IPS-NIHi11 (cell line): ENCODE results near the gene SETSIP.
A peak's percentile ranks its signal among the peaks of the same experiment; 100 is the strongest.
"Not testable (repeated sequence)": the region's sequence is repeated elsewhere in the genome, so short reads cannot be mapped to it uniquely, and the experiment has no call there.

Experiments used
- DNase-seq: peaks from one replicate; pipeline ENCODE4 v3.0.0; 2012; ENCODE audit warnings: mixed read lengths, low spot score

Gene SETSIP, protein sequence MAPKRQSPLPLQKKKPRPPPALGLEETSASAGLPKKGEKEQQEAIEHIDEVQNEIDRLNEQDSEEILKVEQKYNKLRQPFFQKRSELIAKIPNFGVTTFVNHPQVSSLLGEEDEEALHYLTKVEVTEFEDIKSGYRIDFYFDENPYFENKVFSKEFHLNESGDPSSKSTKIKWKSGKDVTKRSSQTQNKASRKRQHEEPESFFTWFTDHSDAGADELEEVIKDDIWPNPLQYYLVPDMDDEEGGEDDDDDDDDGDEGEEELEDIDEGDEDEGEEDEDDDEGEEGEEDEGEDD

GRCh38 chr1:92075311-92075710, at the start of gene SETSIP:
SETSIP (minus strand) TSS chr1:92075411; CDS start chr1:92075411, 0 bp downstream.
- no peak for DNase-seq

DNA sequence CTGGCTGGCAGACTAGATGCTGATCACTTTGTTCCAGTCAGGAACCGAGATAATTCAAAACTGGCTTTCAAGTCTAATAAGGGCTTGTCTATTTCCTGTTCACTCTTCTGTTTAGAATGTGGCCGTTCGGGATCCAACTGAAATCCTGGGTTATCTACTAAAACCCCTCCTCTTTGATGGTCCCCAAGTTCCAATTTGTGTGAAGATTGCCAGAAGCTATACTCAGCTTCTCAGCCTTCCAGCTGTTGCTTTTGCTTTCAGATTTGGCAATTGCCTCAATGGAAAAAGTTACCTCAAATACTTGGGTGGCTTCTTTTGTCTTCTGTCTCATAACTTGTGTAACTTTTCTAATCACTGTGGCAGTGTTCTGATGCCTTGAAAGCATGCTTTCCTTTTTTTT, 48.7 kb upstream of the SETSIP start:
- no peak for DNase-seq

DNA sequence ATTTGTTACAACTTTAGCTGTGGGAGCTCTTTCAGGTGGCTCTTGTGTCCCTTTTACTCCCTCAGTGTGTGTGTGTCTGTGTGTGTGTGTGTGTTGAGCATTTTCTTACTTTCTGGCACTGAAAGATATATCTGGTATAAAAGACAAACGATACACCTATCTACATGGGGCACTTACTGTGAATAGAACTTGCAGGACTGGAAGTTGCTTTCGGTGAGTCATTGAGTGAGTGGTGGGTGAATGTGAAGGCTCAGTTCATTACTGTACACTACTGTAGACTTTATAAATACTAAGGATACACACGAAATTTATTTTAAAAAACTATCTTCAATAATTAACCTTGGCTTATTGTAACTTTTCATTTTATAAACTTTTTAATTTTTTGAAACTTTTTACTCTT, 43.6 kb upstream of the SETSIP start:
- no peak for DNase-seq

GRCh38 chr1:92117526-92117925, 42.3 kb upstream of the SETSIP start:
- DNase-seq = no peak

GRCh38 chr1:92108631-92109030, 33.4 kb upstream of the SETSIP start:
- no peak for DNase-seq

DNA sequence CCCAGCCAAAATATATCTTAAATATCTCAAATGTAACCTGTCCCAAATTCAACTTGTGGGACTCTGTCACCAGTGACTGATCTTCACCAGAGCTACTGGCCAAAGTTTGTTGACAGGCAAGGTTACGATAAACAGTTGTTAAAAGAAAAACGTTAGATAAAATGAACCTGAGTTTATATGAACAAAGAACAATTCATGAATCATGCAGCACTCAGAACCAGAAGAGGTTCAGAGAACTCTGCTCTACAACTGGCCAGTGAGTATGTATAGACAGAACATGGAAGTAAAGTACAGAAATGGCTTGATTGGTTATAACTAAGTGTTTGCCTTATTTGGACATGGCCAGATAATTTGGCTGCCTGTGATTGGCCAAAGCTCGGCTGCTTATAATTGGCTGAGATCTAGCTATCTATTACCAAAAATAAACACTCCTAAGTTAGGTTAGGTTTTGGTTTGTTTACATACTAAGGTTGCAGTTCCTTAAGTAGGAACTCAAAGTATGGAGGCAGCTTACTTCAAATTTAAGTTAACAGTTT, 30.4 kb upstream of the SETSIP start:
- no peak for DNase-seq

DNA sequence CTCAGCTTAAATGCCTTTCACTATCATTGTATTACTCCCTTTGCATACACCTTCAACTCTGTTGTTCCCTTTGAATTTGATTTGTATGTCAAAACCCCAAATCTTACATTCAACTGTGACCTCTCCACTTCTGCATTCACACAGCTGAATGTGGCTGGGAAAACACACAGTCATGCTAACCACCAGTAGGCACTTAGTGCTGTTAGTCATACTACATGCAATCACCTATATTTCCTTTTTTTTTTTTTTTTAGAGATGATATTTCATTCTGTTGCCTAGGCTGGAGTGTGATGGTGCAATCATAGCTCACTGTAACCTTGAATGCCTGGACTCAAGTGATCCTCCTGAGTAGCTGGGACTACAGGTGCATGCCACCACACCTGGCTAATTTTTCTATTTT, 21.1 kb upstream of the SETSIP start:
- no peak for DNase-seq

DNA sequence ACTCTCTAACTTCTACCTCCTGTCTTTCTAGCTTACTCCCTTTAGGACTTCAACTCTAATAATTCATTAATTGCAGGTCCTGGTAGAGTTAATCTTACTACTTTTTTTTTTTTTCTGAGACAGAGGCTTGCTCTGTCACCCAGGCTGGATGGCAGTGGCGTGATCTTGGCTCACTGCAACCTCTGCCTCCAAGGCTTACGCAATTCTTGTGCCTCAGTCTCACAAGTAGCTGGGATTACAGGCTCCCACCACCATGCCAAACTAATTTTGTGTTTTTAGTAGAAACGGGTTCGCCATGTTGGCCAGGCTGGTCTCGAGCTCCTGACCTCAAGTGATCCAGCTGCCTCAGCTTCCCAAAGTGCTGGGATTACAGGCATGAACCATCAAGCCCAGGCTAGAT, 20.7 kb upstream of the SETSIP start:
- no peak for DNase-seq

GRCh38 chr1:92094595-92094994, 19.4 kb upstream of the SETSIP start:
- DNase-seq = no peak

GRCh38 chr1:92094090-92094489, 18.9 kb upstream of the SETSIP start:
- DNase-seq = no peak

DNA sequence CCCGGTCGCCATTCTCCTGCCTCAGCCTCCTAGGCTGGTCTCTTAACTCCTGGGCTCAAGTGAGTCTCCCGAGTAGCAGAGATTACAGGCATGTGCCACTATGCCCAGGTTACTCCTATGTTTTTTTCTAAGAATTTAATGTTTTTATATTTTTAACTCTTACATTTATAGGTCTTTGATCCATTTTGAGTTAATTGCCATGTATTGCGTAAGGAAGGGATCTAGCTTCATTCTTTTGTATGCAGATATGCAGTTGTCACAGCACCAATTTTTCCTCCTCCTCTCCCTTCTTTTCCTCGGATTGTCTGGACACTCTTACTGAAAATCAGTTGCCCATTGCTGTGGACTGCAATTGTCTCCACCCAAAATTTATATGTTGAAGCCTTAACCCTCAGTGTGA, 16.4 kb upstream of the SETSIP start:
- no peak for DNase-seq

DNA sequence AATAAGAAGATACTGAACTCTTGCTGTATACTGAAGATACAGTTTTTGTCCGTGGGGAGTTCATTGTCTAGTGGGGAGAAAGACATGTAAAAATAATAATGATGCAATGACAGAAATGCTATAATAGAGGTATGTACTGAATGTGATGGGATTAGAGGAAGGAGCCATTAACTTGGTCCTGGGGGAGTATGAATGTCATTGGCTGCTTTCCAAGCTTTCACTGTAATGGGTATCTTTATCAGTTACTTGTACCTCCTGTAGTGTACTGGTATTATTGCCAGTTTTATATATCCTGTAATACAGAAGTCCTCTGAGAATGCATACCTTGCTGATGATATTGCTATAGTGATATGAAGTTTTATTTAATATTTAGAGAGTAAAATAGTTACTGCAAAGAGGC, 12.3 kb upstream of the SETSIP start:
- DNase-seq = no peak

DNA sequence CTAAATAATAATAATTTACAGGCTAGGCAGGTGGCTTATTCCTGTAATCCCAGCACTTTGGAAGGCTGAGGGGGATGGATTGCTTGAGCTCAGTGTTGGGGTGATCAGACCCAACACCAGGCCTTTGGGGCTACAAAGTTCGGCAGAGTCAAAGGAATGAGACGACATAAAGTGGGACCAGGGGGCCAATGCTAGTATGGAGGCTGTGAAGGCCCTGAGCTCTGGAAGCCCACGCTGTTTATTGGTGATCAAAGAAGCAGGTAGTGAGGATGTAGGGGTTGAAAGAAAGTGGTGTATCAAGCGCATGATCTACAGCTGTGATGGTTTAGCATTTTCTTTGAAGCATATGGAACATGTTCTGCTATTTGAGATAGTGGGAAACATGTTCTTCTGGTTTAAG, 10.5 kb upstream of the SETSIP start:
- no peak for DNase-seq

- no peak for DNase-seq
These were observed 9.4 kb upstream of the SETSIP start for GRCh38 chr1:92084651-92085050.

DNA sequence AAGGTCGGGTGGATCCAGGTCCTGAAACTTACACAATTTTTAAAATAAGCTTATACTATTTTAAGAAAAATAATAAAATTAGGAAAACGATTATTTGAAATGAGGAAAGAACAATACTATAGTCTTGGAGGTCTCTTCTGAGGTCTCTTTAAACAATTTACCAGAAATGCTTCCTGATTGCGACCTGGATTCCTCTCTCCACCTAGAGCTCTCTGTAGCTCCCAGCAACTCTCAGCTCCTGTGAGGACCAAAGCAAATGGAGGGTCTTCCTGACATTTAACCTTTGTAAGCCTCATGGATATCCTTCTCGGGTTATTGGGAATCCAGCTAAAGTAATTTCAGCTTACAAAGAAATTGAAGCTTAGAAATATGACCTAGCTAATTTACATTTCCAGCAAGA, 5.8 kb upstream of the SETSIP start:
- DNase-seq = no peak

- peak; percentile 92 for DNase-seq
These were observed 5.1 kb upstream of the SETSIP start, which contains the start of gene BTBD8 for GRCh38 chr1:92080128-92080985. BTBD8 (plus strand) TSS chr1:92080345; CDS start chr1:92080572, 227 bp downstream.

DNA sequence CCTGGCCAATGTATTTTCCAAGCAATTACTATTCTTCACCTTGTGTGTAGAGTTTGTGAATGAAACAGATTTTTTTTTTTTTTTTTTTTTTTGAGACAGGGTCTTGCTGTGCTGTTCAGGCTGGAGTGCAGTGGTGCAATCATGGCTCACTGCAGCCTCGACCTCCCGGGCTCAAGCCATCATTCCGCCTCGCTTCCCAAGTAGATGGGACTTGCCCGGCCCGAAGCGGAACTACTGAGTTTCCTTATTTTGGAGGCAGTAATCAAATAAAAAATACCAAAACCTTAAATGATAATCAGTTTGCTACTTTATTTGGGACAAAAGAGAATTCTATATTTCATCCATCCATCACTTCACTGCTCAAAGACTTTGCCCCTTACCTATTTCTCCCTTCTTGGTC, 4.2 kb upstream of the SETSIP start:
- no peak for DNase-seq

DNA sequence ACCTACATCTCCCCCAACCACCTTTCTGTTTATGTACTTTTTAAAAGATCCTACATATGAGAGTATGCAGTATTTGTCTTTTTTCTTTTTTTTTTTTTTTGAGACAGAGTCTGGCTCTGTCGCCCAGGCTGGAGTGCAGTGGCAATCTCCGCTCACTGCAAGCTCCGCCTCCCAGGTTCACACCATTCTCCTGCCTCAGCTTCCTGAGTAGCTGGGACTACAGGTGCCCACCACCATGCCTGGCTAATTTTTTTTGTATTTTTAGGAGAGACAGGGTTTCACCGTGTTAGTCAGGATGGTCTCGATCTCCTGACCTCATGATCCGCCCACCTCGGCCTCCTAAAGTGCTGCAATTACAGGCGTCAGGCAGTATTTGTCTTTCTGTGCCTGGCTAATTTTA, 2.9 kb upstream of the SETSIP start:
- not testable (repeated sequence) for DNase-seq

GRCh38 chr1:92076363-92076762, 1.2 kb upstream of the SETSIP start:
- DNase-seq = no peak

- not testable (repeated sequence) for DNase-seq
These were observed 765 bp downstream of the SETSIP start for GRCh38 chr1:92074446-92074845.

- DNase-seq = no peak
These were observed 4.3 kb downstream of the SETSIP start for GRCh38 chr1:92070892-92071291.

GRCh38 chr1:92066321-92066720, 8.9 kb downstream of the SETSIP start:
- no peak for DNase-seq

GRCh38 chr1:92065042-92065441, 10.2 kb downstream of the SETSIP start:
- DNase-seq = peak; percentile 36
